DMS53 (cell line): ENCODE data around the gene UBE2R2.
"Not testable (repeated sequence)": the region's sequence is repeated elsewhere in the genome, so short reads cannot be mapped to it uniquely, and the experiment has no call there.

Experiments
- DNase-seq: peaks from one replicate; lab custom pipeline; 2025; lab: John Stamatoyannopoulos, UW

UBE2R2 gene, protein sequence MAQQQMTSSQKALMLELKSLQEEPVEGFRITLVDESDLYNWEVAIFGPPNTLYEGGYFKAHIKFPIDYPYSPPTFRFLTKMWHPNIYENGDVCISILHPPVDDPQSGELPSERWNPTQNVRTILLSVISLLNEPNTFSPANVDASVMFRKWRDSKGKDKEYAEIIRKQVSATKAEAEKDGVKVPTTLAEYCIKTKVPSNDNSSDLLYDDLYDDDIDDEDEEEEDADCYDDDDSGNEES

DNA sequence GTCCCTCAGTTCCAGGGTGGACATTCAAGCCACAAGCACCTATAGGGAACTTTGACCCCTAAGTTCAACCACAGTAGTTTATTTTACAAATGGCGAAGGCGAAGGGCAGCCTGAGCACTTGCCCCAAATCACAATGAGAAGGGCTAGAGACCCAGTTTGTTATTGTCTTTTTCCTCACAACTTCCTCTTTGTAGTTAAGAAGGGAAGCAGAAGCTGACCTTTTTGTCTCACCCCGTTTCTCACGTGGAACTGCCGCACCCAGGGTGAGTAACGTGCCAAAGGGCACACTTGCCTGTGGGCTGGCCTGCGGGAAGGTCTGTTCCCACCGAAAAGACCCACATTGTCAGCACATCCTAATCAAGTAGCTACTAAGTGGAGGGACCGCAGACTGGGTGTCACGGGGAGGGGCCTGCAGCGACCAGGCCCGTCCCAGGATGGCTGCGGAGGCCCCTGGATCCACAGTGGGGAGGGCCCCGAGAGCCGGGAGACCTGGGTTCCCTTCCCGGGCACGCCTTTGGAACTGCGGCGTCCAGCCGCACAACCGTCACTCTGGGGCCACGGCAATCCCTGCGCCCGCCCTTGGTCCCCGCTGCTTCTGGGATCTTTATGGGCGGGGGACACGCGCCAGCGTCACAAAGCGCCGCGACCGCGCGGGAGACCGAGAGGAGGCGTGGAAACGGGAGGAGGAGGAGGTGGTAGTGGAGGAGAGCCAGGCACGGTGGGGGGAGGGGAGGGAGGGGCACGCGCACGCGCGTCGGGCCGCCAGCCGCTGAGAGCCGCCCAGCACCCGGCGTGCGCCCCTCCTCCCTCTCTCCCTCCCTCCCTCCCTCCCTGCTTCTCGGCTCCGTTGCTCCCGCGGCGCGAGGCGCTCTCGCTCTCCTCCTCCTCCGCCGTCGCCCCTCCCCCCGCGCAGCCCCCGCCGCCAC is at the start of gene UBE2R2:
UBE2R2 (plus strand) TSS at position 834 of the 926 bp plus-strand sequence. CDS start 598 bp downstream, outside the sequence.
- DNase-seq: peak; percentile 94

DNA sequence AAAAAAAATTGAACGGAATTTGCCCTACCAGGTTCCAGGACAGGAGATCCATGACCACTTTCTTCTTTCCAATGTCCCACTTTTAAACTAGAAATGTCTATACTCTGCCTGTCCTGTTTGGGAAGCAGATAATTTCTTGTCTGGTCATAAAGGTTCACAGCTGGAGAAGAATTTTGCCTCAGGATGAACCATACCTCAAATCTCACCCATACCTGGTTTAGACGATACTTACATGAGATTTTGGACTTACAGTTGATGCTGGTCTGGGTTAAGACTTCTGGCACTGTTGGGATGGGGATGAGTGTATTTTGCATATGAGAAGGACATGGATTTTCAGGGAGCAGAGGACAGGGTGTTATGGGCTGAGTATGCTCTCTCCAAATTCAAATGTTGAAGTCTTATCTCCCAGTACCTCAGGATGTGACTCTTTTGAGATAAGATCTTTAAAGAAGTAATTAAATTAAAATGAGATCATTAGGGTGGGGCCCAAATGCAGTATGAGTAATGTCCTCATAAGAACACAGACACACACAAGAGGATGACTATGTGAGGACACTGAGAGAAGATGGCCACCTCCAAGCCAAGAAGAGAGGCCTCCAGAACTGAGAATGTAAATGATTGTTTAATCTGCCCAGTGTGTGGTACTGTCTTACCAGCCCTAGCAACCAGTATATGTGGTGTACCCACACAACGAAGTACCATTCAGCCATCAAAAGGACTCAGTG is 46.6 kb upstream of the UBE2R2 start:
- not testable (repeated sequence) for DNase-seq

DNA sequence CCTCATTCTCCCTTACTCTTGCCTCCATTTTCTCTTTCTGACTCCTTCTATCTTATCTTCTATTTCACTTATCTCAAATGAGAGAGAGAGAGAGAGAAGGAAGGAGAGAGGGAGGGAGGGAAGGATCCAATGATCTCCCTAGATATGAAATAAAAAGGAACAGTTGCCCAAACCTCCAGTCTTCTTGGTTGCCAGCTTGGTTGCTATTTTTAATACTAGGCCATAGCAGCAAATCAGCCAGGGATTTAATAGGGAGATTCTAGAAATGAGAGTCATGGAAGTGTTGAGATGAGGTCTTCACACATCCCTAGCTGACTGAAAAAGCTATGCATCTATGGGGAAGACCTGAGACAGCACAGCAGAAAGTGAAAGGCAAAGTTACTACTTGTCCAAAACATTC is 43.8 kb upstream of the UBE2R2 start:
- not testable (repeated sequence) for DNase-seq

DNA sequence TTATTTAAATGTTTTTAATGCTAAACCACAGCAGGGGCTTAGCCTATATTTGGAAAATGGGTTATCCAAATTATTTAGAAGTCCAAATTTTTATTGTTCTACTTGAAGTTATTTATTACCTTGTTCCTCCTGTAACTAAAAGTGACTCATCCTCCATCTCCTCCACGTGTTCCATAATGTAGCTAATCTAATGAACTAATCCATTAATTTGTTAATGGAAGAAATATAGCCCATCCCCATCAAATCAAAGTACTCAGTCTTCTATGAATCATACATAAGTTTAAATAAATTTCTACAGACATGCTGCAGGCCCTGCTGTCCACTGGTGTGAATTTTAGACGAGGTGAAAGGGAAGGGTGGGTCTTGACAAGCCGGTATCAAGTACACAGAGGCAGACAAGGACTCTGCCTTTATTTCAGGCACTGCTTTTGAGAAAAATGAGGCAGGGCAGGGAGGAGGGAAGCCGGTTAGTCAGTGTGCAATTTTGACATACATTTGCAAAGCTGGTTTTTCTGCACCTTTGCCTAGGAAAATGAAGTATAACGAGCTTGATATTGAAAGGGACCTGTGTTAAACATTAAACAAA is 42.8 kb upstream of the UBE2R2 start:
- DNase-seq: not testable (repeated sequence)

DNA sequence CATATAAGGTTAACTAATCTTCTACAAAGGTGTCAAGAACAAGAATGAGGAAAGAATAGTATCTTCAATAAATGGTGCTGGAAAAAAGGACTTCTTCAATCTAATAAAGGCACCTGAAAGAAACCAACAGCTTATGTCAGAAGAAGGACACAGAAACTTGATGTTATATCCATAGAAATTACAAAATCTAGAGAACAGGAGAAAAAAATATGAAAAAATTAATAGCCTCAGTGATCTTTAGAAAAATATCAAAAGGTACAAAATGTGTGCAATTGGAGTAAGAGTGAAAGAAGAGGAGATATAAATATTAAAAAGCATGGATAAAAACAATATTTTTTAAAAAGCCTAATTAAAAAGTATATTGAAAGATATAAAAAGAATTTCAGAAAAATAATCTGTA is 40.4 kb upstream of the UBE2R2 start:
- no peak for DNase-seq

DNA sequence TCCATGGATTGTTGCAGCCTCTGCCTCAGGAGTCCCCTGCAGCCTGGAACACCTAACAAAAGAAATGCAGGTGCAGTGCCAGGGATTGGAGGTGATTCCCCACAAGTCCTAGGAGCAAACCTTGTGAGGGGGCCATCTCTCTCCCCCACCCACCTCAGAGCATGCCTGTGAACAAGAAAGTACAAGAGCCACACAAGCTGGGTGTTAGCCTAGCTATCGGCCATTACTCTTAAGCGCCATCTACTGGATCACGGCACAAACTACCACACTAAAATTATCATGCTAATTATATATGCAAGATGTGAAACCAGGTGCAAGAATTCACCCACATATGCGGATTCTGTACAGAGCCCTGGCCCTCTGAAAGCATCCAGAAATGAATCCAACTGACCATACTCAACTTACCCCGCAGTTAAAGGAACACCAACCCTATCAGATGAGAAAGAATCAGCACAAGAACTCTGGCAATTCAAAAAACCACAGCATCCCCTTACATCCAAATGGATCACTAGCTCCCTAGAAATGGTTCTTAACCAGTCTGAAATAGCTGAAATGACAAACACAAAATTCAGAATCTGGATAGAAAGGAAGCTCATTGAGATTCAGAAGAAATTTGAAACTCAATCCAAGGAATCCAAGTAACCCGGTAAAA is 38.1 kb upstream of the UBE2R2 start:
- peak; percentile 70 for DNase-seq

DNA sequence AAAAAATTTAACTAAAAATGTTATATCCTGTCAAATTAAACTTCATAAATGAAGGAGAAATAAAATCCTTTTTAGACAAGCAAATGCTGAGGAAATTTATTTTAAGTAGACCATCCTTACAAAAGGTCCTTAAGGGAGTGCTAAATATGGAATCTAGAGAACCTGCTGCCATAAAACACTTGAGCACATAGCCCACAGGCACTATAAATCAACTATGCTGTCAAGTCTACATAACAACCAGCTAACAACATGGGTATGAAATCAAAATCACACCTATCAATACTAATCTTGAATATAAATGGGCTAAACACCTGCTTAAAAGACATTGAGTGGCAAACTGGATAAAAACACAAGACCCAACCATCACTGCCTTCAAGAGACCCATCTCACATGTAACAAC is 36.7 kb upstream of the UBE2R2 start:
- DNase-seq: no peak

DNA sequence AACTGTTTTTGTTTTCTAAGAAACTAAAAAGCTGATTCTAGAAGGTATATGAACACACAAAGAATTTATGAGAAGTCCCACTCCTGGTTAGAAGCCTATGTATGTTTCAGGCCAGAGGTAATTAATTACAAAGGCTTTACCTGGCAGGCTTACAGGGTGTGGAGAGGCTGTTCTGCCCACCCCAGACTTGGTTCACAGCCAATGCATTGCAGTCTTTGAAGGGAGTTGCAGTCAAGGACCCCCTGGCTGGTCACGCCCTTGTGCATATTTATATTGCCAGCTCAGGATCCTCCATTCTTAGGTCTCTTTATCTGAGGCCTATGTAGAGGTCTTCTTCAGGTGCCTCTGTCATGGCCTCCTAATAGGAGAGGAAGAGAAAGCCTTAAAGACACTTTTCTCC is 35.2 kb upstream of the UBE2R2 start:
- no peak for DNase-seq

DNA sequence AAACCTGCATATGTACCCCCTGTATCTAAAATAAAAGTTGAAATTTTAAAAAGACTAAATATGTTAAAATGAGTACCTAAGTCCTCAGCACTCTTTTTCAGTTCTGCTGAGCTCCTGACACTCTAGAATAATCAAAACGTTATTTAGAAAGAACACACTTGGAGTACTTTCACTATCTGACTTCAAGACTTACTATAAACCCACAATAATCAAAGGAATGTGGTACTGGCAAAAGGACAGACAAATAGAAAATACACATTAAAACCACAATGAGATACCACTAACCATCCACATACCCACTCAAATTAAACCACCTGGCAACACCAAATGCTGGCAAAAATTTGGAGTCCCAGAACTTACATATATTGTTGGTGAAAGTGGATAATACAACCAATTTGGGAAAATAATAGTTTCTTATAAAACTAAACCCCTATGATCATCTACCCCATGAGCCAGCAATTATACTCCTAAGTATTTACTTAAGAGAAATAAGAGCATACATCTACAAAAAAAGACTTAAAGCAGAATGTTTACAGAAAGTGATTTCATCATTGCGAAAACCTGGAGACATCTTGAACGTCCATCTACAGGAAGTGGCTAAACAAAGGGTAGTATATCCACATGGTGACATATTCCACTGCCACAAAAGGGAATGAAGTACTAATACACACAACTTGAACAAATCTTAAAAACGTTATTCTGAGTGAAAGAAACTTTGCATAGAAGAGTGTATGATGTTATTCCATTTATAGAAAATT is 34.4 kb upstream of the UBE2R2 start:
- peak; percentile 38 for DNase-seq

DNA sequence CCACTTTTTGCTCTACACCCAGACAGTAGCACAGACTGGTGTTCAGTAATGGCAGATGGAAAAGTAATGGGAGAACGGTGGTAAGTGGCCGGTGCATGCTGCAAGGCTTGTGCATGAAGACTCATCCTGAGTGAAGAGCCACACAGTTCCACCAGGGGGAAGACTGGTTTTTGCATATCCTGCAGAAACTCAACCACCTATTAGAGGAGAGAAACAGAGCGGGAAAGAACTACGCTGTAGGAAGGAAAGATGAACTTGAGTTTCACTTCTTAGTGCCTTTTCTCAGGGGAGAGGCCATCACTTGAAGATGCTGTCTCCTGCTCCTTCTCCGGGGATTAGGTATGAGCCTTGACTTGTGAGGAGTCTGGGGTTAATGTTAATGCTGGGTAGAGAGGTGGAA is 31.0 kb upstream of the UBE2R2 start:
- DNase-seq: peak; percentile 25

DNA sequence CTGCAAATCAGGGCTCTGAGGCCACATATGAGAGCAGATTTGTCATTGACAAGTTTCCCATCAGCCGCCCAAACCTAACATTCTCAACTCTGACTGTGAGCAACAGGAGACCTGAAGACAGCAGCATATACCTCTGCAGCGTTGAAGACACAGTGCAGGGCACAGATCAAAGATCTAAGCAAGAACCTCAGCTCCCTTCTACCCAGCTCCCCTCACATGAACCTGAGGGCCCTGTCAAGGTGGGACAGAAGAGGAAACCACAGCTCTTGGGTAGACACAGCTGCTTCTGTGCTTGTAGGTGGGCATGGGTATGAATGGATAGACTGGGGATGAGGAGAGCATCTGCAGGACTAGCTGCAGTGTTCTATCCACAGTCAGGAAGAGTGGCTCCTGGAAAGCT is 30.3 kb upstream of the UBE2R2 start:
- DNase-seq: no peak

DNA sequence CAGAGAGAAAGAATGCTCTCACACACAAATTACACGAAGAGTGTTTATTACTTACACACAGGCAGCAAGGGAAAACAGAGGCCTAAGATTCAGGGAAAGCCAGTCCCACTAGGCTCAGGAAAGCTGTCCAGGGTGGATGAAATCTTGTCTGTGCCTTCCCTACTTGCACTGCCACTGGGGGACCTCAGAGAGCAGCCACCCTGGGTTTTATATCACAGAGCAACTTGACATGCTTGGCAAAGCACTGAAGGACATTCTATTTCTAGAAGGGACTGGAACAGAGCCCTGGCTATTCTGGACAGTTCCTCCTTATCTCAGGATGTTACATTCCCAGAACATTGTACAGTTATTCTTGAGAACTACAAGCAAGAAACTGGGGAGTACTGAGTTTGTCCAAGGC is 29.1 kb upstream of the UBE2R2 start:
- DNase-seq: peak; percentile 24

DNA sequence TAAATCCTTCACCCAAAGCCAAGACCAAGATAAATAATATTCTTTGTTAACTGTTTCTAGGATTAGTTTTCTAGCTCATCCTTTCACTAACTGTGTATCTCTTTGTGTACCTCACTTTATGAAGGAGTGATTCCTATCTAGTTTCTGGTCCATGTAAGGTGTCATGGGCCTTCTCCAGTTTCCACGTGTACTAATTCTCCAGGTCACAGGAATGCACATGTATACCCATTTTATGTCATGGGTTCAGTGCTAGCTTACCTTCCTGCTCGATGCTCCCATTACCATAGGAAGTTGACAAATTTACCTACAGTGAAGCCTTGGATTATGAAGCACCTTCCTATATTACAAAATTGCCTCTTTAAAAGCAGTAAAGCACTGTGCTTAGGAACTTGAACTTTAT is 27.5 kb upstream of the UBE2R2 start:
- not testable (repeated sequence) for DNase-seq

DNA sequence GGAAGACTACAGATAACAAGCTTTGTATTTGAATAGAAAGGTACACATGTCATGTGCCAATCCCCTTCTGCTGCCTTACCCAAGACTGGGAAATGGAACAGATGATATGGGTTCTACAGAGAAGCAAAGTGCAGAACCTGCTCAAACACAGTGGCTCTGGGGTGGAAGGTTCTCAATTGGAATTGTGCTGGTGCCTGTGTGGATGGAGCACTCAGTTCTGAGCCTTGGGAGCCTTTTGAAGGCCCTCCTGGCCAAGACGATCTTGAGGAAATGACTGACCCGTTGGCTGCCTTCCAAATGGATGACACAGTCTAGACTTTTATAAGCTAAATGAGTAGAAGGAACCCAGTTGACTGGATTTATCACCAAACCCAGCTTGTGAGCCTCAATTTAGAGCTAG is 25.8 kb upstream of the UBE2R2 start:
- DNase-seq: peak; percentile 19

DNA sequence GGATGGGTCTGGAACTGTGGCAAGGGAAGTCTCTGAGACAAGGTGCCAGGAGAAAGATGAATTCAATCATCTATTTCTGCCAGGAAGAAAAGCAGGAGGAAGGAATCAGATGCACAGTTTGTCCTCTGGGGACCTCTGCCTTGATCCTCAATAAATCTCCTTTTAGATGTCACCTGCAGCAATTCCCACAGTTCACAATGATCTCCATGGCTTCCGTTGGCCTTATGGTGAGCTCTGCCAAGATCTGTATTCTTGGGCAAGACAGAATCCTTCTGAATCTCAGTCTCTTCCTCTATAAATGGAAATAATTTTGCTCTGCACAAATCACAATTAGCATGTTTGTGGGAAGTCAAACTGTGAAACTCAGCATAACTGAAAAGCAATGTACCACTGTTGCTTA is 23.5 kb upstream of the UBE2R2 start:
- DNase-seq: not testable (repeated sequence)

DNA sequence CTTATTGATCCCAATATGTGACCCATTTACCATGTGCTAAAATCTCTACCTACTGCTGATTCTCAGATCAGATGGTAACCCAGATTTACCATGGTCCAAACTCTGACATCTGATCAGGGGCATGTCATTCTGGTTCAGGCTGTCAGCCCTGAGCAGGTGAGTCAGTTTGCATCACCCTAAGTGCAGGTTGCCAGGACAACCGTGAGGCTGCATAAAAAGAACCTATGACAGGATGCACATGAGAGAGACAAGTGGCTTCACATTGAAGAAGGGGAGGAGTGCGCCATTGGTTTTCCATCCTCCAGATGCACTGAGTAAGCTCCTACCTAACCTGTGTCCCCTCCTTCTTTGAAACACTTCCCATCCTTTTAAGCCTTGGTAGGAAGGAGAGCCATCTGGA is 22.4 kb upstream of the UBE2R2 start:
- peak; percentile 90 for DNase-seq

DNA sequence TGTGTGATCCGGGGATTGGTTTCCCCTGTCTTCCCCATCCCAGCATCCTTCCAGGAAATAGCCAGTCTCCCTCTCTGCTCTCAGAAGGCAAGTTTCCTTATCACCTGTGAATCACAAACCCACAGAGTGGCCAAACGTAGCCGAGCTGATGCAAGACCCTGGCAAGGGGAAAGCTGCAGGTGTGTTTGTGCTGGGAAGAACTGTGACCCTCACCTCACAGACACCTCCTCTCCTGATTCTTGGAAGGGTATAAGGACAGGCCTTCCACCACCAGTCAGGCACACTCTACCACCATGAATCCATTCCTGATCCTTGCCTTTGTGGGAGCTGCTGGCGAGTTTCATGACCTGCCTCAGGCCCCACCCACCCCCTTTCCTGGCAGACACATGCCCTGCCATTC is 21.7 kb upstream of the UBE2R2 start, which contains the start of gene PRSS3:
PRSS3 (plus strand) TSS at position 281 of the 400 bp plus-strand sequence; CDS start at position 294, 13 bp downstream.
- peak; percentile 25 for DNase-seq

DNA sequence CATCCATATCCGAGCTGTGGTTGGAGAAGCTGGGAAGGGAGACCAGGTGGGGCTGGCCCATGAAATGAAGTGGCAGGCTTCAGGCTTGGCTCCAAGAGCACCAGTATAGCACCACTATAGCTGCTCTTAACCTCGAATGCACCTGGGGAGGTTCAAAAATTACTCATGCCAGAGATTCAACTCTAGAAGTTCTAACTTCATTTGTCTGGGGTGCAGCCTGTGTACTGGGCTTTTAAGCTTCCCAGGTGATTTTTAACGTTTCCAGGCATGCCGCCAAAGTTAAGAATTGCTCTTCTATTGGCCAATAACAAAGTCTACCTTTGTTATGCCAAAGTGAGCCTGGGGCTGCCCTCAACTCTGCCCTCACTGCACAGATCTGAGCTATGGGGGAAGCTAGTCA is 21.1 kb upstream of the UBE2R2 start:
- DNase-seq: no peak

DNA sequence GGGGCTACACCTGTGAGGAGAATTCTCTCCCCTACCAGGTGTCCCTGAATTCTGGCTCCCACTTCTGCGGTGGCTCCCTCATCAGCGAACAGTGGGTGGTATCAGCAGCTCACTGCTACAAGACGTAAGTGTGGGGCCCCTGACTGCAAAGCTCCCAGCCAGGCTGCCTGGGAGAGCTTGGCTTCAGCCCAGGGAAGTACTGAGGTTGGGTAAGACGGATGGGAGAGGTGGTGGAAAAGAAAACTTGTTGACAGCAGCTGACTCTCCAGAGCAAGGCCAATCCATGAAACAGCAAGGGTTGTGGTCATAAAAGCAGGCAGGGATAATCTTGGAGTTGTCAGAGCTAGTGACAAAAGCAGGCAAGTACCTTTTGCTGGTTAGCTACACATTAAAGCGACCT is 20.3 kb upstream of the UBE2R2 start:
- DNase-seq: not testable (repeated sequence)

DNA sequence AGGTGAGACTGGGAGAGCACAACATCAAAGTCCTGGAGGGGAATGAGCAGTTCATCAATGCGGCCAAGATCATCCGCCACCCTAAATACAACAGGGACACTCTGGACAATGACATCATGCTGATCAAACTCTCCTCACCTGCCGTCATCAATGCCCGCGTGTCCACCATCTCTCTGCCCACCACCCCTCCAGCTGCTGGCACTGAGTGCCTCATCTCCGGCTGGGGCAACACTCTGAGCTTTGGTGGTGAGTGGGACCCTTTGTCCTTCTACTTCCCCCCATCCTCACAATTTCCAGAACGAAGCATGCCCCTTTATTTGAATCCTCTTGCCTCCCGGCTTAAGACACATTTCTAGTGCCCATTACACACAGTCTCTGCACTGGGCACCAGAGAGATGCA is 19.1 kb upstream of the UBE2R2 start:
- no peak for DNase-seq

DNA sequence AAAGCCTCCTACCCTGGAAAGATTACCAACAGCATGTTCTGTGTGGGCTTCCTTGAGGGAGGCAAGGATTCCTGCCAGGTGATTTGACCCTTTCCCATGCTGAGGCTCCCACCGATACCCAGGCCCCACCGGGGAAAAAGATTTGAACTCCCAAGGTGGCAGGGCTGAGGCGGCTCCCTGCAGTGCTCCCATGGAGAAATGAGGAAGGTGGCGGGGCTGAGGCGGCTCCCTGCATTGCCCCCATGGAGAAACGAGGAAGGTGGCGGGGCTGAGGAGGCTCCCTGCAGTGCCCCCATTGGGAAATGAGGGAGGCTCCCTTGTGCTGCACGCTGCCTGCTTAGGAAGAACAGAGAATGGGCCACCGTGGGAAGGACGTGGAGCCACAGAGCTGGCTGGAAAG is 18.4 kb upstream of the UBE2R2 start:
- no peak for DNase-seq
